Activated CD4-positive, alpha-beta T cell treated with anti-CD3 and anti-CD28 coated beads, Interleukin-2, Interleukin-6, amounts not matched to agents 100 ng/mL and 50 ng/mL, durations not matched to agents 16 hours and 8 hours (primary cell): ENCODE data around the gene SMARCD1.
"Not testable (repeated sequence)": the region's sequence is repeated elsewhere in the genome, so short reads cannot be mapped to it uniquely, and the experiment has no call there.

Source experiments
- DNase-seq: peaks from one replicate; pipeline ENCODE4 v3.0.0-alpha.2; 2020

The SMARCD1 gene

GRCh38 chr12:50106907-50107306 lies 21.8 kb downstream of the SMARCD1 start:
- no peak for DNase-seq

DNA sequence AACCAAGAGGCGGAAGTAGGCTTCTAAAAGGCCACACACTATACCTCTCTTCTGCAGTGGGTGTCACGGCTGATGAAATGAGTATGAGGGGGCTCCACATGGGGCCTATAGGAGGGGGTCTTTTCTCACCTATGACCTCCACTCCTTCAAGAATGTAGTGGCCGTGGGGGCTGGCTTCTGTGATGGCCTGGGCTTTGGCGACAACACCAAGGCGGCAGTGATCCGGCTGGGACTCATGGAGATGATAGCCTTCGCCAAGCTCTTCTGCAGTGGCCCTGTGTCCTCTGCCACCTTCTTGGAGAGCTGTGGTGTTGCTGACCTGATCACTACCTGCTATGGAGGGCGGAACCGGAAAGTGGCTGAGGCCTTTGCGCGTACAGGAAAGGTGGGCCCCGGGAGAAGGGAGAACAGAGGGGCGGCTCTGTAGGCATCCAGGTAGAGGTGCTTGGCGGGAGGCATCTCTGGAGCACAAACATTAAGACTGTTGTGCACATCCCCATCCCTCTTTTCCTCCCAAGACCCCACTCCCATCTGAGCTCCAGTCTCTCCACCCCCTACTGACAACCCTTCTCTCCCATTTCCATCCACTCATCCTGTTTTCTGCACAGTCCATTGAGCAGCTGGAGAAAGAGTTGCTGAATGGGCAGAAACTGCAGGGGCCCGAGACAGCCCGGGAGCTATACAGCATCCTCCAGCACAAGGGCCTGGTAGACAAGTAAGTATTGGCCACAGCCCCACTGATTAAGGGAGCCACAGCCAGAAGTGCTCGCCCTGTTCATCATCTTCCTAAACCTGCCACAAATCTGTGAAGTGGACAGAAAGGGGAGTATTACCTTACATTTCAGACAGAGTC lies 22.5 kb downstream of the SMARCD1 start:
- no peak for DNase-seq

- DNase-seq = no peak
These were observed 24.2 kb downstream of the SMARCD1 start for GRCh38 chr12:50109319-50109718.

- no peak for DNase-seq
These were observed 25.1 kb downstream of the SMARCD1 start for GRCh38 chr12:50110127-50110761.

DNA sequence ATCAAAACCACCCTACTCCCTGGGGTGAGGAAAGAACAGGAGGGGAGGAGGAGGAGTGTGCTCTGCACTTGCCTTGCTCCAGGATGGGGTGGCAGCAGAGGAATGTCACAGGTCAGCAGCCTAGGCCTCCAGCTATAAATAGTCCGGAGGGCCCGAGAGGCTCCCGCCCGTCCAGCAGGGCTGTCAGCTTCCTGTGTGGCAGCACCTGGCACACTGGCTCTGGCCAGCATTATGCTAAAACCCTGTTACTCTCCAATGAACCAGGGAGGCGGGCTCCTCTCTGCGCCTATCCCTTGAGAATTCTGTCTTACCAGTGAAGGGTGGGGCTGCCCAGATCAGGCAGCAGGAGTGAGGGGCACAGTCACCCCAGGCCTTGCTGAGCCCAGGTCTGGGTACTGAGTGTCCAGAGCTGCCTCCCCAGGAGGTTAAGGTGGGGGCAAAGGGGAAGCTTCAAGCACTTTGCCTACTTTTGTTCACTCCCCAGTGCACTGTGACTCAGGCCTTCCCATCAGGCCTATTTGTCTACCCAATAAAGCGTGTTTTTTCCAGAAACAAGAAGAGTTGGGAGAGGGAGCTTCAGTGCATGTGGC lies 25.7 kb downstream of the SMARCD1 start:
- no peak for DNase-seq

DNA sequence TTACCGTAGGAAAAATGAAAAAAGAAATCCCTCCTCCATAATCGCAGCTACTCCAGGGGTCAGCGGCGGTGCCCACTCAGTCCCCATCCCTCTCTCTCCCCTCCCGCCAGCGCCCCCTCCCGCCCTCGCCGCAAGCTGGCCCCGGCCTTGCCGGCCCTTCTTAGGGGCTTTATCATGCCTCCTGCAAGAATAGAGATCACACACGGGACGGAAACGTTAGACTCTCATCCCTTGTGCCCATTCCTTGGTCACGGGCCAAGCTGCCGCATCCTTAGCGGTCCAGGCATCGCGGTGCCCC lies 26.2 kb downstream of the SMARCD1 start:
- no peak for DNase-seq

DNA sequence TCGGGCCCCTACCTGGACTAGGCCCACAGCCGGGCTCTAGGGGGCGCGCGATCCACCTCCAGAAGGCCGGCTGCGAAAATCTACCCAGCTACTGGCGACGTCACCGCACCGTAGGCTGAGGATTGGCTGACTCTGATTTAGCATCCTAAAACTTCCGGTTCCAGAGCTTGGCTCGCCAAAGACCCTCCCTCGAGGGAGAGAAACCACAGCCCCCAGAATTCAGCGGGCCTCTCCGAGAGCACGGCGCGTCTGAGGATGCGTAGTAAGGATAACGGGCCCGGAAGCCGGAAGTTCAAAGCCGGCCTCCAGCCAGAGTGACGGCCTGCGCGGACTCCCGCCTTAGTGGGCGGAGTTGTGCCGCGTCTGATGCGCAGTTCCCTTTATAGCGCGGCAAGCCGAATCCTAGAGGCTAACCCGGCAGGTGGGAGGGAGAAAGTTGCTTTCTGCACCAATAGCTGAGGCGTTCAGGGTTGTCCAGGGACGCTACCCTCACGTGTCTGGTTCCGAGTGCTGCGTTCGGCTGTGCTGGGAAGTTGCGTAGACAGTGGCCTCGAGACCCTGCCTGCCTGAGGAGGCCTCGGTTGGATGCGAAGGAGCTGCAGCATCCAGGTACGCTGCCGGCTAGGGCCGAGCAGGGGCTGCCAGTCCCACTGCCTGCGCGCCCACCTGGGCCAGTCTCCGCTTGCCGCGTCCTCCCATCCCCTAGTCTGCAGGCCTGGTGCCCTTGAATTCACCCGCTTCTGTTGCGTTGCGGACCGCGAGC lies 26.7 kb downstream of the SMARCD1 start, which contains the start of gene COX14:
COX14 (plus strand) TSS at position 544 of the 763 bp plus-strand sequence. CDS start 7,808 bp downstream, outside the sequence.
- peak; percentile 99 for DNase-seq

DNA sequence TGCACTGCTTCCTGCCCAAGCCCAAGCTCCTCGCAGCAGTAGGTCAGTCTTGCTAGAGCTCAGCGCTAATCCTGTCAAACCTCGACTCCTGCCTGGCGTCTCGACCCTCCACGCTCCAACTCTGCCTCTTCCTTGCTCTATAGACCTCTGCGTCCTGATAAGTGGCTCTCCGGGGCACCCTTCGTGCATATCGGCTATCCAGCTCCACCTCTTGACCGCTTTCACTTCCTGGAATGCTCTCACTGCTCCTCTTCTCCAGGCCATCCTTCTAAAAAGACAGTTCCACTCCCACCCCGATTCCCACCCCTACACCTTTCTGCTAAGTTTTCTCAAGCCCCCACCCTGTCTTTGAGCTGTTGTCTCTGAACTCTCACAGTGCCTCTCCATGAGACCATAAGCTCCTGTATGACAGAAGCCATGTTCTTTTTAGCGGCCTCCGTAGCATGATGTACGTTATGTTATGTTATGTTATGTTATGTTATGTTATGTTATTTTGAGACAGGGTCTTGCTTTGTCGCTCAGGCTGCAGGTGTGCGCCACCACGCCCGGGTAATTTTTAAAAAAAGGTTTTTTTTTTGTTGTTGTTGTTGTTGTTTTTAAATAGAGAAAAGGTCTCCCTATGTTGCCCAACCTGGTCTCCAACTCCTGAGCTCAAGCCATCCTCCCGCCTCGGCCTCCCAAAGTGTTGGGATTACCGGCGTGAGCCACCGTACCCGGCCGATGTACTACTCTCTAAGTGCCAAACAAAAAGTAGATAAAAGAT lies 27.5 kb downstream of the SMARCD1 start:
- DNase-seq = no peak

DNA sequence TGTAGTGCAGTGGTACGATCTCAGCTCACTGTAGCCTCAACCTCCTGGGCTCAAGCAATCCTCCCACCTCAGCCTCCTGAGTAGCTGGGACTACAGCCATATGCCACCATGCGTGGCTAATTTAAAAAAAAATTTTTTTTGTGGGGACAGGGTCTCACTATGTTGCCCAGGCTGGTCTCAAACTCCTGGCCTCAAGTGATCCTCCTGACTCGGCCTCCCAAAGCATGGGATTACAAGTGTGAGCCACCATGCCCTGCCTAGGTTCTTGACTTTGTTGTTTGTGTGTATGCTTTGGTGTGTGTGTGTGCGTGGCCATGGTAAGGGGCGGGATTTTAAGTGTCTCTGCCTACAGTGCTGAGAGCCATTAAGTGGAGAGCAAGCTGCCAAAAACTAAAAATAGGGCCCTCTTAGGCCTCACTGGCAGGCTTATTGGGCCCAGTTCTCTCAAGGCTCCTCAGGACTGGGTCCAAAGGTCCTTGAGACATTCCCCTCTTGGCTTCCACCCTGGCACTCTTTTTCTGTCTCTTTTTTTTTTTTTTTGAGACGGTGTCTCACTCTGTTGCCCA lies 32.0 kb downstream of the SMARCD1 start:
- DNase-seq = no peak

- no peak for DNase-seq
These were observed 34.2 kb downstream of the SMARCD1 start for GRCh38 chr12:50119387-50119786.

GRCh38 chr12:50120521-50120920 lies 35.4 kb downstream of the SMARCD1 start:
- no peak for DNase-seq

DNA sequence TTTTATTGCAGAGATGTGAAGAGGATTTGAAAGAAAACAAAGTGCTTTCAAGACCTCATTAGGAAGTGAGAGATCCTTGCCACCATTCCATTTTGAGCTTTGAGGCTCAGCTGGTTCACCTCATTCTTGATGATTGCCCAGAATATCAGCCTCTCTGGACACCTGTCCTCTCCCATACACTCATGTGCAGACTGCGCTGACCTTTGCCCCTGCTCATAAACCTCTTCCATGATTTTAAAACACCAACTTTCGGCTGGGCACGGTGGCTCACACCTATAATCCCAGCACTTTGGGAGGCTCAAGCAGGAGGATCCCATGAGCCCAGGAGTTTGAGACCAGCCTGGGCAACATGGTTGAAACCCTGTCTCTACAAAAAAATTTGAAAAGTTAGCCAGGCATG lies 35.8 kb downstream of the SMARCD1 start:
- no peak for DNase-seq

DNA sequence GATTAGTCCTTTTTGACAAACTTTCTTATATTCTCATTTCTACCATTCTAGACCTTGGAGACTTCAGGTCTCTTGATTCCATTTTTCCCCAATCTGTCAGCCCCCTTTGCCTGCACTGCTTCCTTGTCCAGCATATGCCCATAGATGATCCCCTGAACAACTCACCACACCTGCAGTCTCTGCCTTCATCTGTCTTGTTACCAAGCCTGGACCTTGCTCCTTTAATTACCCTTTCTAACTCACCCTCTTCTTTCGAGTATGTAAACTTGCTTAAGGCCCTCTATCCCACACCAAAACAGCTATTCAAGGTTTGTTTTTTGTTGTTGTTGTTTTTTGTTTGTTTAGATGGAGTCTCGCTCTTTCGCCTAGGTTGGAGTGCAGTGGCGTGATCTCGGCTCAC lies 36.5 kb downstream of the SMARCD1 start:
- DNase-seq = no peak

- DNase-seq = no peak
These were observed 38.1 kb downstream of the SMARCD1 start for GRCh38 chr12:50123203-50123602.

GRCh38 chr12:50127546-50127945 lies 42.4 kb downstream of the SMARCD1 start:
- no peak for DNase-seq

DNA sequence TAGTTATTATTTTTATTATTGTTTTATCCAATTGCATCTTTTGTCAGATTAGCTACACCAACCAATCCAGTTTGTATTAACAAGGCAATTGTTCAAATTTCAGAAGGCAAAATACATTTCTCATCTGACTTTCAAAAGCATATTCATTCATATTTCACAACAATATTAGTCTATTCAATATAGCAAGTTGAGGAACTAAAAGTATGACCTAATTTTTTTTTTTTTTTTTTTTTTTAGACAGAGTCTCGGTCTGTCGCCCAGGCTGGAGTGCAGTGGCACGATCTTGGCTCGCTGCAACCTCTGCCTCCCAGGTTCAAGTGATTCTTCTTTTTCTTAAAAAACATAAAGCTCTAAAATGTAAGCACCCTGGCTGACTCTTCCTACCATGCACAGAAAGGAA lies 44.1 kb downstream of the SMARCD1 start:
- no peak for DNase-seq

- DNase-seq = peak; percentile 70
These were observed 47.5 kb downstream of the SMARCD1 start for GRCh38 chr12:50132505-50133135.

DNA sequence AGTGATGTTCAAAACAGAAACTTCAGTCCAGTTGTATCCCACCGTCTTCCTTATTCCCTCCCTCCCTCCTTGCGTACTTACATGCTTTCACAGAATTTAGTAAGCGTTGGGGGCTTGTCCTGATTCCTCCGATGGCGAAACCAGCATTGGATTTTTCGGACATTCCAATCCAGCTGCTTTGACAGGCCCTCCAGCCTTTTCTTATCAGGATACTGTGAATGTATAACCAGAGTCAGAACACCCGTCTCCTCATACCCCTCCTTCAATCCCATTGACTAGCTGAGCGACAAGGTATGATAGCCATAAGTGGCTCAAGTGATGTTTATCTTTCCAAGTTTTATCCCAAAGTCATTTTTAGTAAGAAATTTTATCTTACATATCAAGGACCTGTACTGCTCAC lies 57.9 kb downstream of the SMARCD1 start:
- DNase-seq = no peak

DNA sequence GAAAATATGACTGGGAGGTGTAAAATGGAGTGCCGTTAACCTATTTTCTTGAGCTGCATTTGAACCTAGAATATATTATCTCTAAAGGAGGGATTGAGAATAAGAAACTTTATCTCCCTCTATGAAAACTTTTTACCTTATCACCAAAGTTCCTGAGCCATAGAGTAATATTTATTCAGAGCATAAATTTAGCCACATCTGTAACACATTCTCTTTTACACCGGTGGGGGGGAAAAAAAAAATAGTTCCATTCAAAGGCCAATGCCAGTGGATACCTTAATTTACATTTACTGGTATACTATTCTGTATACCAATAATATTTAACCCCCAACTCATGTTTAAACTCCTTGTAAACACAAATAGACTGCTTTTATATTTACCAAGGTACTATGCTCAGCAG lies 60.3 kb downstream of the SMARCD1 start:
- no peak for DNase-seq

DNA sequence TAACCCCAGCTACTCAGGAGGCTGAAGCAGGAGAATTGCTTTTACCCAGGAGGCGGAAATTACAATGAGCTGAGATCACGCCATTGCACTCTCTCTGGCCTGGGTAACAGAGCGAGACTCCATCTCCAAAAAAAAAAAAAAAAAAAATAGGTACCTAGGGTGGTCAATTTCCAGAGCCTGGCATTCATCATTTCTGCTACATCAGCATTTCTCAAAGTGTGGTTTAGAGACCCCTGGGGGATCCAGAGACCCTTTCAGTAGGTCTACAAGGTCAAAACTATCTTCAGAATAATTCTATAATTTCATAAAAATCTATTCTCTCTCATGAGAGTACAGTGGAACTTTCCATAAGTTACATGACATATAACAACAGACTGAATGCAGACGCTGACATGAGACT lies 62.1 kb downstream of the SMARCD1 start:
- DNase-seq = no peak

GRCh38 chr12:50148011-50148410 lies 62.9 kb downstream of the SMARCD1 start:
- not testable (repeated sequence) for DNase-seq

DNA sequence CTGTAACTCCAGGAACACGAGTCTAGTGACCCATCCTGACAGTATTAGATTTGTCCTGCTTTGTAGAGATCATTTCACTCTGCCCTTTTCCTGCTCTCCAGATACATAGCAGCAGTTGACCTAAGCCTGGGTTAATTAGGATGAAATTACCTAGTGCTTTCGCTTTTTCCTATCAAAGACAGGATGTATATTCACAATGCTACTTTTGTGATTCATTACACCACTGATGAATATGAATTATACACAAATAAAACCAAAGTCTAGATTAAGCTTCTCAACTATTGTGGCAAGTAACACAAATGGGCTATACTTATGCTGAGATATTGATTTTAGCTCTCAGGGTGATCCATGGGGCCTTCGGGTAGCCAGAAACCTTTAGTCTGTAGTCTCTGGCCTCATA lies 64.2 kb downstream of the SMARCD1 start:
- peak; percentile 43 for DNase-seq
